ENCODE measurements around the gene TMPRSS6. TPM values are rescaled to one million over a fixed set of nuclear protein-coding genes. Genes with fewer than 3 reads are reported as not detected.

TMPRSS6 gene
- 10 to 100 TPM; 10.7 to 10.9 TPM for total RNA-seq

GRCh38 chr22:37109242-37109917, at the start of gene TMPRSS6:
TSS of gene TMPRSS6 (minus strand) at chr22:37109713. CDS start at chr22:37103417, 6,296 bp downstream.
- CTCF ChIA-PET = no interaction called here
- no peaks in the 10 kb centered on the region for H3K27me3 Mint-ChIP-seq (ENCODE audit: low read depth)
- H3K9me3 Mint-ChIP-seq = no peaks in the 10 kb centered on the region
- intact Hi-C loops (cut with micrococcal nuclease) = no loop called here
- DNase-seq = no peak
- H3K4me1 Mint-ChIP-seq (ENCODE audit: low read depth) = no peaks in the 10 kb centered on the region
- no peaks in the 10 kb centered on the region for H3K36me3 Mint-ChIP-seq (ENCODE audit: low read depth)
- no peak within 1 kb of the TSS for H3K27ac Mint-ChIP-seq
- no peak within 1 kb of the TSS for H3K4me3 Mint-ChIP-seq

DNA sequence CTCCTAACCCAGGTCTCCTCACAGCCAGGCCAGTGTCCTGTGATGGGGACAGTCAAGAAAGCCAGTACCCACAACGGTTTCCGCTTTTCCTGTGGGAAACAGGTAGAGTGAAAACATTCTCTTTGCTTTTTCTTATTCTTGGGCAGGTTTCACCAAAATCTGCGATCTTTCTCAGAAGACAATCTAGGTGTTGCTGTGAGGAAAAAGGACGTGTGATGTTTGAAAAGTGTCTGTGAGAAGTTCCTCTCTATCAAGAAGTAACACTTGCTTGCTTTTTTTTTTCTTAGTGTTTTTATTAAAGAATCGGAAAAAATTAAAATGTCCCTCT, 49.4 kb upstream of the TMPRSS6 start:
- H3K4me3 Mint-ChIP-seq = no peak overlapping the region
- peaks cover 3% of the 10 kb centered on the region for H3K9me3 Mint-ChIP-seq
- H3K27ac Mint-ChIP-seq = no peak overlapping the region
- no peak for DNase-seq
- intact Hi-C loops (cut with micrococcal nuclease) = no loop called here
- no peaks in the 10 kb centered on the region for H3K36me3 Mint-ChIP-seq (ENCODE audit: low read depth)
- CTCF ChIA-PET = no interaction called here
- H3K27me3 Mint-ChIP-seq (ENCODE audit: low read depth) = no peaks in the 10 kb centered on the region
- H3K4me1 Mint-ChIP-seq (ENCODE audit: low read depth) = peaks cover 64% of the 10 kb centered on the region

GRCh38 chr22:37157516-37158285, 48.2 kb upstream of the TMPRSS6 start:
- H3K27me3 Mint-ChIP-seq (ENCODE audit: low read depth) = no peaks in the 10 kb centered on the region
- H3K4me1 Mint-ChIP-seq (ENCODE audit: low read depth) = peaks cover 52% of the 10 kb centered on the region
- intact Hi-C loops (cut with micrococcal nuclease) = no loop called here
- peaks cover 3% of the 10 kb centered on the region for H3K9me3 Mint-ChIP-seq
- DNase-seq = no peak
- no peak overlapping the region for H3K4me3 Mint-ChIP-seq
- no peaks in the 10 kb centered on the region for H3K36me3 Mint-ChIP-seq (ENCODE audit: low read depth)
- no peak overlapping the region for H3K27ac Mint-ChIP-seq
- CTCF ChIA-PET = interaction anchor here (0.6 to 2.1 kb wide), 5 partner anchors 9 to 300 kb away, joined by 3 to 7 read pairs (median 4); no protein-coding TSS in a partner anchor

DNA sequence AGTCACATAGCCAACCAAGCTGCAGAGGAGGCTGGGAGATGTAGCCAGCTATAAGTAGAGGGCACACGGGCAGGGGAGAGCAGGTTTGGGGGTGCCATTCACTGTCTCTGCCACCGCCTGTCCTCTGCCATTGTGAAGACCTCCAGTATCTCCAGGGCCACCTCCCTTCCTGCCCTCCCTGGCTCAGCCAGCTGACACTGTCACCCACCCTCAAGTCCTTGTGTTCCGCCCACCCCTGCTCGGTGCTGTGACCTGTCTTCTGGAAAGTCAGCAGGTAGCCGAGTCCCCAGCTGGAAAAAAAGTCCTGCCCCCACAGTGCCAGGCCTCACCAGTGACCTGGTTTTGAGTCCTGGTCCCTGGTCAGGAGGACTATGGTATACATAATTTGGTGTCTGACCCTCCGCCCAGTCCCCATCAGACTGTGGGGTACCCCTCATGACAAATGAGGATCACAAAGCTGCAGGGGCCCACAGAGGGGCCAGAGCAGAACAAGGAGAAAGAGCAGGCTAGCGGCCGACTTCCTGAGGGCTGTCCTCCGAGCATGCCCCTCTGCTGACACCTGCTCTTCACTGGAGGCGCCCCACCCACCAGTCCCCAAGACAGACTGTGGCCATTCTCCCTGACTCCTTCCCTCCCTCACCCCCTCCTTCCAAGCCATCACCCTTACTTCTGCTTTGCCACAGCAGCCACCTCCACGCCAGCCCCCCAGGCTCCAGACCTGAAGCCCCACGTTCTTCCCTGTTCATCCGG, 47.3 kb upstream of the TMPRSS6 start:
- intact Hi-C loops (cut with micrococcal nuclease) = no loop called here
- Mint-ChIP-seq H3K4me1 (ENCODE audit: low read depth) (peaks cover 43% of the 10 kb centered on the region), H3K4me3 (no peak overlapping the region), H3K36me3 (ENCODE audit: low read depth) (no peaks in the 10 kb centered on the region), H3K9me3 (peaks cover 3% of the 10 kb centered on the region), H3K27ac (no peak overlapping the region), H3K27me3 (ENCODE audit: low read depth) (no peaks in the 10 kb centered on the region)
- no peak for DNase-seq
- CTCF ChIA-PET = interaction anchor here (0.6 to 2.1 kb wide), 8 partner anchors 9 to 301 kb away, joined by 3 to 10 read pairs (median 4); no protein-coding TSS in a partner anchor

- no peak overlapping the region for H3K4me3 Mint-ChIP-seq
- CTCF ChIA-PET = interaction anchor here (0.6 to 2.1 kb wide), 5 partner anchors 8 to 221 kb away, joined by 3 to 10 read pairs (median 6); no protein-coding TSS in a partner anchor
- H3K27ac Mint-ChIP-seq = no peak overlapping the region
- H3K4me1 Mint-ChIP-seq (ENCODE audit: low read depth) = peaks cover 38% of the 10 kb centered on the region
- peaks cover 3% of the 10 kb centered on the region for H3K9me3 Mint-ChIP-seq
- H3K36me3 Mint-ChIP-seq (ENCODE audit: low read depth) = no peaks in the 10 kb centered on the region
- no peaks in the 10 kb centered on the region for H3K27me3 Mint-ChIP-seq (ENCODE audit: low read depth)
- no peak for DNase-seq
- intact Hi-C loops (cut with micrococcal nuclease) = no loop called here
These were observed 46.5 kb upstream of the TMPRSS6 start for GRCh38 chr22:37155971-37156370.

DNA sequence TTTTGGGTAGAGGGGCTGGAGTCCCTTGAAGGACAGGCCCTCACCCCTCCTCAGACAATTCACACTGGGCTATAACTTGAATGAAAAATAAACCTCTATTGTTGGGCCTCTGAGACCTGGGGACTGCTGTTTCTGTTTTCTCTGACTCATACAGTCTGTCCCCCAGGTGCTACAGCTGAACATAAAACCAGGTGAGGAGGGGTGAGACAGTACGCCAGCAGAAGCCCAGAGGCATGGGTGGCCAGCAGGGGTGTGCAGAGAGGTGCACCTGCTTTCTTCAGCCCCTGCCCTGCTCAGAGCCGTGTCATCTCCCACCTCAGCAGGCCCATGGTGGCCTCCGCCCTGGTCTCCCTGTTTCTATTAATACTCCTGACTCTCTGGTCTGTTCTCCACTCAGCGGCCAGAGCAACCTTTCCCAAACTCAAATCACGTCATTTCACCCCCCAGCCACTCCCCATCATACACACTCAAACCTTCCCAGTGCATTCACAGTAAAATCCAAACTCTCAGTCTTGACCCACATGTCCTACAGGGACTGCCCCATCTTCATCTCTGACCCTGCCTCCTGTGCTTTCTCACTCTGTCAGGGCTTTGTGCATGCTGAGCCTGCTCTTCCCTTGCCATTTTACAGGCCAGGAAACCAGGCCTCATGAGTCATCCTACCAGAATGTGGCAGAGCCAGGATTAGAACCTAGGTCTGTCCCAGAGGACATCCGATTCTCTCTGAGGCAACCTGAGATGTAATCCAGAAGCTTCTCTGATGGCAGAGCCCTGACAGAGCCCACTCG, 45.6 kb upstream of the TMPRSS6 start:
- Mint-ChIP-seq H3K9me3 (peaks cover 7% of the 10 kb centered on the region), H3K4me3 (no peak overlapping the region), H3K36me3 (ENCODE audit: low read depth) (no peaks in the 10 kb centered on the region), H3K27ac (no peak overlapping the region), H3K4me1 (ENCODE audit: low read depth) (peaks cover 45% of the 10 kb centered on the region), H3K27me3 (ENCODE audit: low read depth) (no peaks in the 10 kb centered on the region)
- intact Hi-C loops (cut with micrococcal nuclease) = no loop called here
- CTCF ChIA-PET = interaction anchor here (1.4 kb wide), 1 partner anchor 44 kb away, joined by 4 read pairs; no protein-coding TSS in a partner anchor
- DNase-seq = peak; percentile 45

- Mint-ChIP-seq H3K4me3 (no peak overlapping the region), H3K27me3 (ENCODE audit: low read depth) (no peaks in the 10 kb centered on the region), H3K36me3 (ENCODE audit: low read depth) (peaks cover 2% of the 10 kb centered on the region), H3K9me3 (peaks cover 7% of the 10 kb centered on the region), H3K4me1 (ENCODE audit: low read depth) (peaks cover 44% of the 10 kb centered on the region), H3K27ac (no peak overlapping the region)
- intact Hi-C loops (cut with micrococcal nuclease) = no loop called here
- no peak for DNase-seq
- CTCF ChIA-PET = interaction anchor here (1.3 to 1.4 kb wide), 2 partner anchors 14 to 45 kb away, joined by 3 to 4 read pairs; no protein-coding TSS in a partner anchor
These were observed 44.4 kb upstream of the TMPRSS6 start for GRCh38 chr22:37153901-37154300.

- Mint-ChIP-seq H3K9me3 (peaks cover 7% of the 10 kb centered on the region), H3K27me3 (ENCODE audit: low read depth) (no peaks in the 10 kb centered on the region), H3K36me3 (ENCODE audit: low read depth) (peaks cover 21% of the 10 kb centered on the region), H3K4me3 (no peak overlapping the region), H3K27ac (no peak overlapping the region), H3K4me1 (ENCODE audit: low read depth) (peaks cover 51% of the 10 kb centered on the region)
- no peak for DNase-seq
- CTCF ChIA-PET = interaction anchor here (1.1 to 5.3 kb wide), 2 partner anchors 10 kb away, joined by 7 to 48 read pairs; no protein-coding TSS in a partner anchor
- intact Hi-C loops (cut with micrococcal nuclease) = no loop called here
These were observed 41.9 kb upstream of the TMPRSS6 start for GRCh38 chr22:37151401-37151800.

DNA sequence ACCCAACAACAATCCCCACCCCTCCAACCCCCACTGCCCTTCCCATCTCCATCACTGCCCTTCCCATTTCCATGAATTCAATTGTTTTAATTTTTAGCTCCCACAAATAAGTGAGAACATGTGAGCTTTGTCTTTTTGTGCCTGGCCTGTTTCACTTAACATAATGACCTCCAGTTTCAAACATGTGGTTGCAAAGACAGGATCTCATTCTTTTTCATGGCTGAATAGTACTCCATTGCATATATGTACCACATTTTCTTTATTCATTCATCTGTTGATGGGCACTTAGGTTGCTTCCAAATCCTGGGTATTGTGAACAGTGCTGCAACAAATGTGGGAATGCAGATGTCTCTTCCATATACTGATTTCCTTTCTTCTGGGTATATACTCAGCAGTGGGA, 41.2 kb upstream of the TMPRSS6 start:
- Mint-ChIP-seq H3K27me3 (ENCODE audit: low read depth) (no peaks in the 10 kb centered on the region), H3K27ac (peak overlapping the region; percentile 72), H3K9me3 (peaks cover 7% of the 10 kb centered on the region), H3K4me1 (ENCODE audit: low read depth) (peaks cover 53% of the 10 kb centered on the region), H3K4me3 (peak overlapping the region; percentile 36), H3K36me3 (ENCODE audit: low read depth) (peaks cover 28% of the 10 kb centered on the region)
- intact Hi-C loops (cut with micrococcal nuclease) = loop anchor here (1.0 kb wide), 2 partner anchors 12 to 72 kb away; no protein-coding TSS in a partner anchor
- CTCF ChIA-PET = interaction anchor here (4.3 to 5.3 kb wide), 2 partner anchors 11 to 29 kb away, joined by 42 to 48 read pairs; no protein-coding TSS in a partner anchor
- DNase-seq = no peak

- peaks cover 53% of the 10 kb centered on the region for H3K4me1 Mint-ChIP-seq (ENCODE audit: low read depth)
- H3K36me3 Mint-ChIP-seq (ENCODE audit: low read depth) = peaks cover 35% of the 10 kb centered on the region
- CTCF ChIA-PET = interaction anchor here (0.7 to 5.3 kb wide), 14 partner anchors 8 to 104 kb away, joined by 3 to 48 read pairs (median 5); no protein-coding TSS in a partner anchor
These were observed 39.5 kb upstream of the TMPRSS6 start for GRCh38 chr22:37148742-37149665.

More at GRCh38 chr22:37148742-37149665, 39.5 kb upstream of the TMPRSS6 start:
- no peak for DNase-seq
- Mint-ChIP-seq H3K27me3 (ENCODE audit: low read depth) (no peaks in the 10 kb centered on the region), H3K27ac (peak overlapping the region; percentile 96), H3K9me3 (peaks cover 4% of the 10 kb centered on the region), H3K4me3 (peak overlapping the region; percentile 87)
- intact Hi-C loops (cut with micrococcal nuclease) = loop anchor here (1.0 to 5.0 kb wide), 4 partner anchors 11 to 83 kb away; no protein-coding TSS in a partner anchor
